IMR-90 (cell line): ENCODE measurements around the gene ARSJ. TPM values are rescaled to one million over a fixed set of nuclear protein-coding genes. Genes with fewer than 3 reads are reported as not detected.
A peak's percentile ranks its signal among the peaks of the same experiment; 100 is the strongest.

Source experiments
- ATAC-seq: fragments of 200-7000 bp; cut with Tn5 transposase; 2 replicates; pipeline ENCODE4 v1.9.1; 2020; ENCODE audit warnings: low read depth, mild to moderate bottlenecking, moderate library complexity
- BruUV-seq: library from RNA; stranded (reverse); fragments of 400-500 nt; replicated peaks from 2 replicates; lab custom pipeline; 2021; lab: Mats Ljungman, UMichigan
- CTCF ChIA-PET: fragments of 300-600 bp; formaldehyde crosslinking; extraction: SDS; loops from one replicate; lab custom pipeline; 2021; ENCODE audit warnings: antibody characterized with exemption; lab: Yijun Ruan, JAX
- POLR2A ChIA-PET: fragments of 300-600 bp; sonication (Branson Sonifier 250); formaldehyde crosslinking; loops from one replicate; lab custom pipeline; 2022; ENCODE audit warnings: antibody characterized with exemption; ENCODE audit not compliant: unreplicated experiment; lab: Charles Lee
- DNase-seq: peaks from one replicate; pipeline ENCODE4 v3.0.0; 2013
- H2AFZ ChIP-seq: replicated peaks from 2 replicates; pipeline ENCODE3; 2013; ENCODE audit warnings: low read length, mild to moderate bottlenecking; ENCODE audit not compliant: poor library complexity
- H2AK5ac ChIP-seq: 2 replicates; pipeline ENCODE4 v1.6.1; 2013; ENCODE audit warnings: low read depth, low read length, inconsistent platforms
- H2AK9ac ChIP-seq: replicated peaks from 2 replicates; pipeline ENCODE3; 2013; ENCODE audit warnings: mild to moderate bottlenecking, low read depth, low read length, moderate library complexity; ENCODE audit not compliant: poor library complexity
- H2BK120ac ChIP-seq: 2 replicates; pipeline ENCODE4 v1.6.1; 2013; ENCODE audit warnings: low read depth, low read length, inconsistent platforms
- H2BK15ac ChIP-seq: 3 replicates; pipeline ENCODE4 v1.6.1; 2013; ENCODE audit warnings: low read depth, low read length, inconsistent platforms
- H2BK20ac ChIP-seq: 2 replicates; pipeline ENCODE4 v1.6.1; 2013; ENCODE audit warnings: low read depth, mild to moderate bottlenecking, inconsistent platforms, low read length, moderate library complexity
- H2BK5ac ChIP-seq: 2 replicates; pipeline ENCODE4 v1.6.1; 2013; ENCODE audit warnings: mild to moderate bottlenecking, low read depth, low read length, inconsistent platforms; ENCODE audit not compliant: poor library complexity, severe bottlenecking
- H3K14ac ChIP-seq: replicated peaks from 2 replicates; pipeline ENCODE4 v1.6.1; 2013; ENCODE audit warnings: low read depth, low read length, inconsistent platforms
- H3K18ac ChIP-seq: 2 replicates; pipeline ENCODE4 v1.6.1; 2013; ENCODE audit warnings: low read depth, low read length, control low read depth
- H3K23ac ChIP-seq: 2 replicates; pipeline ENCODE4 v1.6.1; 2013; ENCODE audit warnings: low read depth, low read length, inconsistent platforms
- H3K27ac ChIP-seq: 2 replicates; pipeline ENCODE4 v1.5.1; 2013; ENCODE audit warnings: mild to moderate bottlenecking, control low read depth, low read length; ENCODE audit not compliant: insufficient read depth
- H3K27me3 ChIP-seq: 2 replicates; pipeline ENCODE4 v1.6.1; 2013; ENCODE audit warnings: low read length; ENCODE audit not compliant: control insufficient read depth, insufficient read depth
- H3K36me3 ChIP-seq: 2 replicates; pipeline ENCODE4 v1.6.1; 2013; ENCODE audit warnings: low read length, mixed read lengths; ENCODE audit not compliant: control insufficient read depth, insufficient read depth
- H3K4ac ChIP-seq: 2 replicates; pipeline ENCODE4 v1.6.1; 2013; ENCODE audit warnings: low read depth, low read length, inconsistent platforms
- H3K4me1 ChIP-seq: 2 replicates; pipeline ENCODE4 v1.6.1; 2013; ENCODE audit warnings: low read length, mixed read lengths; ENCODE audit not compliant: control insufficient read depth, insufficient read depth
- H3K4me2 ChIP-seq: 2 replicates; pipeline ENCODE4 v1.6.1; 2013; ENCODE audit warnings: low read depth, mild to moderate bottlenecking, control low read depth, low read length, moderate library complexity
- H3K4me3 ChIP-seq: 2 replicates; pipeline ENCODE4 v1.5.1; 2013; ENCODE audit warnings: low read depth, mild to moderate bottlenecking, control low read depth, low read length, moderate library complexity; ENCODE audit not compliant: insufficient read depth
- H3K56ac ChIP-seq: 2 replicates; pipeline ENCODE4 v1.6.1; 2013; ENCODE audit warnings: low read length, inconsistent platforms; ENCODE audit not compliant: insufficient read depth; ENCODE audit errors: extremely low read depth
- H3K79me1 ChIP-seq, 2 experiments: 2 replicates each; pipeline ENCODE4 v1.6.1; 2013; ENCODE audit warnings: low read length in 2 of 2, inconsistent platforms in 1 of 2, low read depth in 1 of 2
- H3K9ac ChIP-seq: 2 replicates; pipeline ENCODE4 v1.6.1; 2013; ENCODE audit warnings: low read depth, low read length, control low read depth
- H3K9me1 ChIP-seq: 2 replicates; pipeline ENCODE4 v1.6.1; 2013; ENCODE audit warnings: low read length, inconsistent platforms; ENCODE audit not compliant: insufficient read depth
- H3K9me3 ChIP-seq: 2 replicates; pipeline ENCODE4 v1.6.1; 2013; ENCODE audit warnings: low read length; ENCODE audit not compliant: control insufficient read depth, insufficient read depth
- H4K20me1 ChIP-seq: 2 replicates; pipeline ENCODE4 v1.6.1; 2013; ENCODE audit warnings: low read length, inconsistent platforms; ENCODE audit not compliant: insufficient read depth
- H4K5ac ChIP-seq: 2 replicates; pipeline ENCODE4 v1.6.1; 2013; ENCODE audit warnings: mild to moderate bottlenecking, low read depth, low read length, control low read depth
- H4K8ac ChIP-seq, 2 experiments: 2 replicates each; pipeline ENCODE4 v1.6.1; 2013; ENCODE audit warnings: low read depth in 2 of 2, low read length in 2 of 2, control low read depth in 1 of 2, inconsistent platforms in 1 of 2
- H4K91ac ChIP-seq: 2 replicates; pipeline ENCODE4 v1.6.1; 2013; ENCODE audit warnings: low read depth, low read length, inconsistent platforms; ENCODE audit not compliant: insufficient read depth
- BHLHE40 ChIP-seq: fragments of 150-350 bp; IDR thresholded peaks from 2 replicates; pipeline ENCODE4 v1.6.1; 2016; ENCODE audit warnings: mild to moderate bottlenecking, low read depth, low read length
- CEBPB ChIP-seq: IDR thresholded peaks from 2 replicates; pipeline ENCODE4 v1.6.1; 2012; ENCODE audit warnings: low read depth, low read length, improper control_type of control experiment
- CHD1 ChIP-seq: IDR thresholded peaks from 2 replicates; pipeline ENCODE4 v1.6.1; 2012; ENCODE audit warnings: low read depth, low read length, improper control_type of control experiment
- FOS ChIP-seq: fragments of 150-350 bp; IDR thresholded peaks from 2 replicates; pipeline ENCODE4 v1.6.1; 2016; ENCODE audit warnings: low read depth, low read length
- MAFK ChIP-seq: IDR thresholded peaks from 2 replicates; pipeline ENCODE4 v1.6.1; 2012; ENCODE audit warnings: low read depth, low read length, improper control_type of control experiment
- MAZ ChIP-seq: IDR thresholded peaks from 2 replicates; pipeline ENCODE4 v1.6.1; 2012; ENCODE audit warnings: low read depth, mild to moderate bottlenecking, low read length, improper control_type of control experiment, moderate library complexity, borderline replicate concordance
- MXI1 ChIP-seq: IDR thresholded peaks from 2 replicates; pipeline ENCODE4 v1.6.1; 2012; ENCODE audit warnings: low read depth, mild to moderate bottlenecking, low read length, moderate library complexity, borderline replicate concordance
- NFE2L2 ChIP-seq: fragments of 150-350 bp; IDR thresholded peaks from 2 replicates; pipeline ENCODE4 v1.6.1; 2016; ENCODE audit warnings: low read depth, mild to moderate bottlenecking, low read length
- POLR2A ChIP-seq: IDR thresholded peaks from 2 replicates; pipeline ENCODE4 v1.6.1; 2012; ENCODE audit warnings: mild to moderate bottlenecking, low read depth, low read length
- RAD21 ChIP-seq: IDR thresholded peaks from 2 replicates; pipeline ENCODE4 v1.6.1; 2012; ENCODE audit warnings: low read length, improper control_type of control experiment
- RCOR1 ChIP-seq: IDR thresholded peaks from 2 replicates; pipeline ENCODE4 v1.6.1; 2012; ENCODE audit warnings: mild to moderate bottlenecking, low read length, improper control_type of control experiment; ENCODE audit not compliant: insufficient replicate concordance
- RFX5 ChIP-seq: IDR thresholded peaks from 2 replicates; pipeline ENCODE4 v1.8.0; 2012; ENCODE audit warnings: low read depth, mild to moderate bottlenecking, low read length, moderate library complexity
- SMC3 ChIP-seq: fragments of 150-350 bp; IDR thresholded peaks from 2 replicates; pipeline ENCODE4 v1.6.1; 2016; ENCODE audit warnings: low read depth, mild to moderate bottlenecking, antibody characterized with exemption, low read length, moderate library complexity
- dilution Hi-C: fragments of 300-500 bp; cut with HindIII; formaldehyde crosslinking; loops from one replicate; pipeline ENCODE4 v1.14.3; 2018; ENCODE audit warnings: low sequenced_read_pairs; ENCODE audit not compliant: unreplicated experiment
- in situ Hi-C: fragments of 300-500 bp; cut with MboI; formaldehyde crosslinking; loops from 3 replicates; pipeline ENCODE4 v1.14.3; 2019; ENCODE audit warnings: low sequenced_read_pairs, inconsistent platforms, mixed read lengths
- intact Hi-C: fragments of 100-400 bp; cut with micrococcal nuclease; formaldehyde crosslinking; loops from 2 replicates; pipeline ENCODE4 v1.10.0; 2022
- polyA plus RNA-seq, 3 experiments: library from polyadenylated mRNA; depleted of rRNA; stranded (reverse); fragments of >200 nt; gene quantifications; 2 replicates each; pipeline ENCODE4 v1.2.3, GENCODE V29; 2012; ENCODE audit warnings: low replicate concordance in 1 of 3
- total RNA-seq: library from RNA; depleted of rRNA; stranded (reverse); fragments of >200 nt; gene quantifications from 2 replicates; pipeline ENCODE4 v1.2.3, GENCODE V29; 2012
- TF ChIP-seq, protein P1 (sequence below): conservative IDR thresholded peaks from 2 replicates; pipeline ENCODE4 v1.5.1; 2012; ENCODE audit warnings: mild to moderate bottlenecking, low read depth, low read length, improper control_type of control experiment
- TF ChIP-seq, protein P2 (sequence below): fragments of 150-350 bp; IDR thresholded peaks from 2 replicates; pipeline ENCODE4 v1.6.1; 2016; ENCODE audit warnings: low read depth, mild to moderate bottlenecking, low read length, moderate library complexity, borderline replicate concordance
- TF ChIP-seq, protein P3 (sequence below): fragments of 150-350 bp; IDR thresholded peaks from 2 replicates; pipeline ENCODE4 v1.6.1; 2017; ENCODE audit warnings: mild to moderate bottlenecking, antibody characterized with exemption, low read length, low read depth

The ARSJ gene
- total and polyA plus RNA-seq, 2 of the 4 experiments (the other 2 are of a cell fraction): 47.7 to 143 TPM

DNA sequence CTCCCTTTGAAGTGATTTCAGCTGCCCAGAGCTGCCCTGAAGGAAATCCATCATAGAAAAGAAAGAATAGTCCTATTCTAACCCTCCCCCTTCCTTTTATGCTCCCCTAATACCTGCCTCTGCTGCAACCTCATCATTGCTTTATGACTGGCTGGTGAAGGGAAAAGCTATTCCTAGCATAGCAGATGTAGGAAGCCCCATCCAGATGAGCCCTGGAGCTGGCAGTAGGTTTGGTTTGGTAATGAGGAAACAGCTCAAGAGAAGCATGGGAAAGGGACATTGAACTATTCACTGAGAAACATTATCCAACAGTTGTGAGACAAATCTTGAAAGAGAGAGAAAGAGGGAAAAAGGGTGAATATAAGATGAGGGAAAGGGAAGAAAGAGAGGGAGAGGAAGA lies 29.2 kb downstream of the ARSJ start:
- Histone ChIP-seq H2AK5ac (no peak overlapping the region), H2BK20ac (no peak overlapping the region), H3K4me2 (no peak overlapping the region), H4K20me1 (peaks cover under 1% of the 10 kb centered on the region; the same call in 1 of the 2 replicates), H2BK15ac (no peak overlapping the region), H3K9me1 (peaks cover 3% of the 10 kb centered on the region), H2AK9ac (no peak overlapping the region), H3K79me1 (peaks cover 16 to 54% of the 10 kb centered on the region in 2 experiments), H3K4me1 (peaks cover 10% of the 10 kb centered on the region), H2BK5ac (peak overlapping the region; percentile 44), H3K4me3 (no peak overlapping the region), H3K27ac (no peak overlapping the region), H4K8ac (peak overlapping the region in 1 of 2 experiments; percentile 1; a peak in 2 of 4 replicates), H3K9me3 (no peaks in the 10 kb centered on the region), H3K18ac (0 out of 2 replicates have a peak overlapping the region, but pooled peaks have one; percentile 0), H2AFZ (no peak overlapping the region), H3K56ac (no peak overlapping the region), H3K27me3 (no peaks in the 10 kb centered on the region), H3K4ac (peak overlapping the region; percentile 34; the same call in 1 of the 2 replicates), H4K91ac (no peak overlapping the region), H3K14ac (no peak overlapping the region; the same call in 1 of the 2 replicates), H4K5ac (no peak overlapping the region), H3K9ac (no peak overlapping the region), H2BK120ac (peak overlapping the region; percentile 14; the same call in 1 of the 2 replicates), H3K36me3 (peaks cover 8% of the 10 kb centered on the region), H3K23ac (peak overlapping the region; percentile 59; the same call in 1 of the 2 replicates)
- DNase-seq (no peak), ATAC-seq (no peak)
- intact Hi-C loops (loop anchor here (5.0 kb wide), 1 partner anchor 558 kb away; no protein-coding TSS in a partner anchor), dilution Hi-C loops (no loop called here), in situ Hi-C loops (no loop called here)
- no peak for TF ChIP-seq MAZ
- TF ChIP-seq MXI1: no peak
- TF ChIP-seq, protein P1, sequence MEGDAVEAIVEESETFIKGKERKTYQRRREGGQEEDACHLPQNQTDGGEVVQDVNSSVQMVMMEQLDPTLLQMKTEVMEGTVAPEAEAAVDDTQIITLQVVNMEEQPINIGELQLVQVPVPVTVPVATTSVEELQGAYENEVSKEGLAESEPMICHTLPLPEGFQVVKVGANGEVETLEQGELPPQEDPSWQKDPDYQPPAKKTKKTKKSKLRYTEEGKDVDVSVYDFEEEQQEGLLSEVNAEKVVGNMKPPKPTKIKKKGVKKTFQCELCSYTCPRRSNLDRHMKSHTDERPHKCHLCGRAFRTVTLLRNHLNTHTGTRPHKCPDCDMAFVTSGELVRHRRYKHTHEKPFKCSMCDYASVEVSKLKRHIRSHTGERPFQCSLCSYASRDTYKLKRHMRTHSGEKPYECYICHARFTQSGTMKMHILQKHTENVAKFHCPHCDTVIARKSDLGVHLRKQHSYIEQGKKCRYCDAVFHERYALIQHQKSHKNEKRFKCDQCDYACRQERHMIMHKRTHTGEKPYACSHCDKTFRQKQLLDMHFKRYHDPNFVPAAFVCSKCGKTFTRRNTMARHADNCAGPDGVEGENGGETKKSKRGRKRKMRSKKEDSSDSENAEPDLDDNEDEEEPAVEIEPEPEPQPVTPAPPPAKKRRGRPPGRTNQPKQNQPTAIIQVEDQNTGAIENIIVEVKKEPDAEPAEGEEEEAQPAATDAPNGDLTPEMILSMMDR: no peak
- TF ChIP-seq POLR2A: no peak
- no peak for TF ChIP-seq NFE2L2
- TF ChIP-seq CEBPB: no peak
- no peak for TF ChIP-seq CHD1
- TF ChIP-seq, protein P2, sequence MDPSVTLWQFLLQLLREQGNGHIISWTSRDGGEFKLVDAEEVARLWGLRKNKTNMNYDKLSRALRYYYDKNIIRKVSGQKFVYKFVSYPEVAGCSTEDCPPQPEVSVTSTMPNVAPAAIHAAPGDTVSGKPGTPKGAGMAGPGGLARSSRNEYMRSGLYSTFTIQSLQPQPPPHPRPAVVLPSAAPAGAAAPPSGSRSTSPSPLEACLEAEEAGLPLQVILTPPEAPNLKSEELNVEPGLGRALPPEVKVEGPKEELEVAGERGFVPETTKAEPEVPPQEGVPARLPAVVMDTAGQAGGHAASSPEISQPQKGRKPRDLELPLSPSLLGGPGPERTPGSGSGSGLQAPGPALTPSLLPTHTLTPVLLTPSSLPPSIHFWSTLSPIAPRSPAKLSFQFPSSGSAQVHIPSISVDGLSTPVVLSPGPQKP: no peak
- no peak for TF ChIP-seq RAD21
- TF ChIP-seq MAFK: no peak
- TF ChIP-seq RCOR1: no peak
- no peak for TF ChIP-seq FOS
- TF ChIP-seq BHLHE40: no peak
- TF ChIP-seq, protein P3, sequence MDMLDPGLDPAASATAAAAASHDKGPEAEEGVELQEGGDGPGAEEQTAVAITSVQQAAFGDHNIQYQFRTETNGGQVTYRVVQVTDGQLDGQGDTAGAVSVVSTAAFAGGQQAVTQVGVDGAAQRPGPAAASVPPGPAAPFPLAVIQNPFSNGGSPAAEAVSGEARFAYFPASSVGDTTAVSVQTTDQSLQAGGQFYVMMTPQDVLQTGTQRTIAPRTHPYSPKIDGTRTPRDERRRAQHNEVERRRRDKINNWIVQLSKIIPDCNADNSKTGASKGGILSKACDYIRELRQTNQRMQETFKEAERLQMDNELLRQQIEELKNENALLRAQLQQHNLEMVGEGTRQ: no peak
- TF ChIP-seq RFX5: no peak
- no peak for TF ChIP-seq SMC3
- CTCF ChIA-PET: interaction anchor here (0.8 to 1.3 kb wide), 2 partner anchors 9 to 121 kb away, joined by 3 to 4 read pairs; no protein-coding TSS in a partner anchor
- POLR2A ChIA-PET: no interaction called here
- BruUV-seq: no TSS peak
